Measurements from ENCODE around the gene RNF31.

DNA sequence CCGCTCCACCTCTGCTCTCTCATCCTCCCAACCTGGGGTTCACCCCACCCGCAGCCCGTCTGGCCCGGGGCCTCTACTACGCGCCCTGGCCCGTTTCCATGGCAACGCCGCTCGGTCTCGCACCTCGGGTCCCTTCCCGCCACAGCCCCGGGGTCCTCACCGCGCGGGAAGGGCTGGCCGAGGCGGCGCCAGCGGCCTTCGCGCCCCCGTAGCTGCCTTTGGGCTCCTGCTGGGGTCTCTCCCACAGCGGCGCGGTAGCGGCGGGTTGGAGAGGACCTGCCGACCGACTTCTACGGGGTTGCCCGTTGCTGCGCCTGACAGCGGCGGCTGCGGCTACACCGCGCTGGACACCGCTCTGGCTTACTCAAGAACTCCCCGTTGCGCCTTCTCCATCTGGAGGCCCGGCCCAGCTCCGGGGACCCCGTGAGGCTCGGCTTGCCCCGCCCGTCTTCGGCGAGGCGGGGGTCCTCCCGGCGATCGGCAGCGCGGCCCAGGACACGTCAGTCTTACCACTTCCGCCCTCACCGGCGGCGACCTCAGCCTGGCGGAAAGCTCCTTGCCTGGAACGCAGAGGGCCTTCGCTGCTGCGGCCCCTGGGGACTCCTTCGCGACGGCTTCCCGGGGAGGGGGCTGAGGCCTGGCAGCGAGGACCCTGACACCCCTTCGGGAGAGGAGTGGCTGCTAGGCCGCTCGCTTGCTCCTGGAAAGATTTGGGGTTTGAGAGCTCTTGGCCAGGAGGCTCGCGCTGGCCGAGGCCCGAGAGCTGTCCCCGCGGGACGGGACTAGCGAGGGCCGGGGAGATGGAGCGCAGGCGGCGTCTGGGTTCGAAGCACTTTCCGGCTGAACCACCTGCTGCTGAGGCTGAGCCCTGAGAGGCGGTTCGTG lies 48.1 kb downstream of the RNF31 start, which contains the start of gene TM9SF1:
- TF ChIP-seq, protein P1, sequence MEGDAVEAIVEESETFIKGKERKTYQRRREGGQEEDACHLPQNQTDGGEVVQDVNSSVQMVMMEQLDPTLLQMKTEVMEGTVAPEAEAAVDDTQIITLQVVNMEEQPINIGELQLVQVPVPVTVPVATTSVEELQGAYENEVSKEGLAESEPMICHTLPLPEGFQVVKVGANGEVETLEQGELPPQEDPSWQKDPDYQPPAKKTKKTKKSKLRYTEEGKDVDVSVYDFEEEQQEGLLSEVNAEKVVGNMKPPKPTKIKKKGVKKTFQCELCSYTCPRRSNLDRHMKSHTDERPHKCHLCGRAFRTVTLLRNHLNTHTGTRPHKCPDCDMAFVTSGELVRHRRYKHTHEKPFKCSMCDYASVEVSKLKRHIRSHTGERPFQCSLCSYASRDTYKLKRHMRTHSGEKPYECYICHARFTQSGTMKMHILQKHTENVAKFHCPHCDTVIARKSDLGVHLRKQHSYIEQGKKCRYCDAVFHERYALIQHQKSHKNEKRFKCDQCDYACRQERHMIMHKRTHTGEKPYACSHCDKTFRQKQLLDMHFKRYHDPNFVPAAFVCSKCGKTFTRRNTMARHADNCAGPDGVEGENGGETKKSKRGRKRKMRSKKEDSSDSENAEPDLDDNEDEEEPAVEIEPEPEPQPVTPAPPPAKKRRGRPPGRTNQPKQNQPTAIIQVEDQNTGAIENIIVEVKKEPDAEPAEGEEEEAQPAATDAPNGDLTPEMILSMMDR (IDR thresholded peaks at IDR 0.05): no peak
- peak; percentile 90 for TF ChIP-seq POLR2AphosphoS5 (IDR thresholded peaks at IDR 0.05)
- peak; percentile 37 to 62 for TF ChIP-seq POLR2A (IDR thresholded peaks at IDR 0.05)

All from gastroesophageal sphincter (tissue), 3 donors.